Endothelial cell of umbilical vein (primary cell): ENCODE results near the gene NUDT14. TPM values are rescaled to one million over a fixed set of nuclear protein-coding genes. Genes with fewer than 3 reads are reported as not detected.

ENCODE experiments used
- BruUV-seq: library from RNA; stranded (reverse); fragments of 400-500 nt; replicated peaks from 2 replicates; lab custom pipeline; 2021; lab: Mats Ljungman, UMichigan
- CTCF ChIA-PET: fragments of 300-600, 350-600 bp; sonication (Branson Sonifier 250); formaldehyde crosslinking; loops from one replicate; lab custom pipeline; 2021; ENCODE audit warnings: antibody characterized with exemption, inconsistent platforms; lab: Charles Lee
- POLR2A ChIA-PET: fragments of 300-600, 350-600 bp; sonication (Branson Sonifier 250); formaldehyde crosslinking; loops from one replicate; lab custom pipeline; 2021; ENCODE audit warnings: antibody characterized with exemption, inconsistent platforms; lab: Charles Lee
- DNase-seq: peaks from one replicate; pipeline ENCODE4 v3.0.0-alpha.2; 2011; ENCODE audit warnings: low read depth, low spot score
- FAIRE-seq: peaks from 2 replicates; lab custom pipeline; 2011; peaks lifted over from hg19 to GRCh38; lab: Jason Lieb, UNC
- H2AFZ ChIP-seq: 2 replicates; pipeline ENCODE4 v1.6.0; 2012; ENCODE audit warnings: low read depth, low read length, control low read depth, inconsistent platforms
- H3K27ac ChIP-seq: 2 replicates; pipeline ENCODE4 v1.5.1; 2011; ENCODE audit warnings: low read depth, mild to moderate bottlenecking, control low read depth, low read length, moderate library complexity; ENCODE audit not compliant: insufficient read depth
- H3K27me3 ChIP-seq, 2 experiments: 2 replicates each; pipeline versions ENCODE4 v1.6.0 to v1.6.1; 2011; ENCODE audit warnings: low read length in 2 of 2, mixed read lengths in 1 of 2; ENCODE audit not compliant: control insufficient read depth in 2 of 2, insufficient read depth in 2 of 2
- H3K36me3 ChIP-seq, 2 experiments: 2 replicates in 1 of 2; 3 replicates in 1 of 2; pipeline ENCODE4 v1.5.1; 2011; ENCODE audit warnings: low read length in 2 of 2, mild to moderate bottlenecking in 1 of 2, moderate library complexity in 1 of 2; ENCODE audit not compliant: control insufficient read depth in 2 of 2, insufficient read depth in 2 of 2; ENCODE audit errors: extremely low read depth in 1 of 2
- H3K4me1 ChIP-seq: 3 replicates; pipeline ENCODE4 v1.5.1; 2011; ENCODE audit warnings: mild to moderate bottlenecking, low read length; ENCODE audit not compliant: control insufficient read depth, insufficient read depth; ENCODE audit errors: extremely low read depth
- H3K4me2 ChIP-seq: 2 replicates; pipeline ENCODE4 v1.6.1; 2011; ENCODE audit warnings: low read length, control low read depth, mixed read lengths; ENCODE audit not compliant: insufficient read depth
- H3K4me3 ChIP-seq, 3 experiments: fragments of 200-600 bp in 1 of 3; sonication (generic), shearing (Covaris generic) in 1 of 3; replicated peaks in 1 of 3; 2 replicates each; pipeline ENCODE4 v1.5.1; 2011 to 2016; ENCODE audit warnings: control low read depth in 3 of 3, low read length in 3 of 3, mild to moderate bottlenecking in 2 of 3, inconsistent platforms in 1 of 3, low read depth in 1 of 3, moderate library complexity in 1 of 3; ENCODE audit not compliant: insufficient read depth in 1 of 3
- H3K79me2 ChIP-seq: 2 replicates; pipeline ENCODE4 v1.6.0; 2012; ENCODE audit warnings: low read length, inconsistent platforms; ENCODE audit not compliant: control insufficient read depth, insufficient read depth
- H3K9ac ChIP-seq: replicated peaks from 2 replicates; pipeline ENCODE3; 2011; ENCODE audit warnings: low read length, control low read depth; ENCODE audit not compliant: insufficient read depth; ENCODE audit errors: extremely low read depth
- H3K9me1 ChIP-seq: replicated peaks from 3 replicates; pipeline ENCODE4 v1.6.0; 2011; ENCODE audit warnings: mild to moderate bottlenecking, low read length; ENCODE audit not compliant: control insufficient read depth, insufficient read depth; ENCODE audit errors: extremely low read depth
- H3K9me3 ChIP-seq: replicated peaks from 2 replicates; pipeline ENCODE4 v1.5.1; 2012; ENCODE audit warnings: low read length, inconsistent platforms; ENCODE audit not compliant: control insufficient read depth, insufficient read depth
- H4K20me1 ChIP-seq: replicated peaks from 2 replicates; pipeline ENCODE3; 2011; ENCODE audit warnings: mild to moderate bottlenecking, low read length; ENCODE audit not compliant: control insufficient read depth, insufficient read depth; ENCODE audit errors: extremely low read depth
- EZH2 ChIP-seq: IDR thresholded peaks from 2 replicates; pipeline ENCODE4 v1.6.1; 2012; ENCODE audit warnings: borderline replicate concordance, low read depth, mild to moderate bottlenecking, moderate library complexity, low read length, inconsistent platforms; ENCODE audit not compliant: severe bottlenecking
- FOS ChIP-seq: IDR thresholded peaks from 2 replicates; pipeline ENCODE4 v1.6.1; 2011; ENCODE audit warnings: mild to moderate bottlenecking, low read length, moderate library complexity, borderline replicate concordance; ENCODE audit not compliant: insufficient read depth
- GATA2 ChIP-seq: IDR thresholded peaks from 2 replicates; pipeline ENCODE4 v1.7.0; 2011; ENCODE audit warnings: low read depth, mild to moderate bottlenecking, moderate library complexity, mixed read lengths, low read length; ENCODE audit not compliant: insufficient read length, insufficient read depth
- JUN ChIP-seq: IDR thresholded peaks from 2 replicates; pipeline ENCODE4 v1.6.1; 2011; ENCODE audit warnings: borderline replicate concordance, low read depth; ENCODE audit not compliant: insufficient read length, insufficient read depth
- MYC ChIP-seq: IDR thresholded peaks from one replicate; pipeline ENCODE4 v1.6.1; 2011; ENCODE audit warnings: mild to moderate bottlenecking, low read depth, low read length
- POLR2A ChIP-seq: IDR thresholded peaks from 2 replicates; pipeline ENCODE4 v1.6.1; 2012; ENCODE audit warnings: low read depth, mild to moderate bottlenecking, control low read depth, low read length
- POLR2AphosphoS5 ChIP-seq: IDR thresholded peaks from 2 replicates; pipeline ENCODE4 v1.6.1; 2012; ENCODE audit warnings: low read depth, mild to moderate bottlenecking, control low read depth, low read length, moderate library complexity; ENCODE audit not compliant: insufficient read depth
- dilution Hi-C: fragments of 300-500 bp; cut with MboI; formaldehyde crosslinking; loops from one replicate; pipeline ENCODE4 v1.15.0; 2019; ENCODE audit warnings: low sequenced_read_pairs; ENCODE audit not compliant: extremely low pct_ligation_motif_present
- intact Hi-C: fragments of 100-400 bp; cut with micrococcal nuclease; formaldehyde crosslinking; loops from one replicate; pipeline ENCODE4 v1.10.0; 2022
- polyA plus RNA-seq, 4 experiments: library from polyadenylated mRNA; depleted of rRNA in 3 of 4; stranded (reverse) in 3 of 4; unstranded in 1 of 4; fragments of >200 nt; gene quantifications; 2 replicates each; pipeline versions ENCODE4 v1.2.1 to v1.2.3, GENCODE V29; 2011 to 2012; ENCODE audit warnings: missing spikeins in 1 of 4
- total RNA-seq: library from RNA; stranded (reverse); gene quantifications from 2 replicates; pipeline ENCODE4 v1.2.3, GENCODE V29; 2021
- TF ChIP-seq, protein P1 (sequence below): IDR thresholded peaks from 2 replicates; pipeline ENCODE4 v1.6.1; 2011; ENCODE audit not compliant: insufficient read depth, insufficient read length
- TF ChIP-seq, protein P2 (sequence below), 2 donors: IDR thresholded peaks; 1 replicate in 1 of 2; 2 replicates in 1 of 2; pipeline ENCODE4 v1.5.1; 2011; ENCODE audit warnings: low read length in 2 of 2, mild to moderate bottlenecking in 2 of 2, moderate library complexity in 2 of 2, control low read depth in 1 of 2, inconsistent platforms in 1 of 2, low read depth in 1 of 2; ENCODE audit not compliant: insufficient read depth in 1 of 2; ENCODE audit errors: extremely low read depth in 1 of 2

The NUDT14 gene
- total and polyA plus RNA-seq, 2 donors (not counting 3 experiments of a cell fraction or from before 2014, with no cell fraction given), result 97.7 to 103 TPM

DNA sequence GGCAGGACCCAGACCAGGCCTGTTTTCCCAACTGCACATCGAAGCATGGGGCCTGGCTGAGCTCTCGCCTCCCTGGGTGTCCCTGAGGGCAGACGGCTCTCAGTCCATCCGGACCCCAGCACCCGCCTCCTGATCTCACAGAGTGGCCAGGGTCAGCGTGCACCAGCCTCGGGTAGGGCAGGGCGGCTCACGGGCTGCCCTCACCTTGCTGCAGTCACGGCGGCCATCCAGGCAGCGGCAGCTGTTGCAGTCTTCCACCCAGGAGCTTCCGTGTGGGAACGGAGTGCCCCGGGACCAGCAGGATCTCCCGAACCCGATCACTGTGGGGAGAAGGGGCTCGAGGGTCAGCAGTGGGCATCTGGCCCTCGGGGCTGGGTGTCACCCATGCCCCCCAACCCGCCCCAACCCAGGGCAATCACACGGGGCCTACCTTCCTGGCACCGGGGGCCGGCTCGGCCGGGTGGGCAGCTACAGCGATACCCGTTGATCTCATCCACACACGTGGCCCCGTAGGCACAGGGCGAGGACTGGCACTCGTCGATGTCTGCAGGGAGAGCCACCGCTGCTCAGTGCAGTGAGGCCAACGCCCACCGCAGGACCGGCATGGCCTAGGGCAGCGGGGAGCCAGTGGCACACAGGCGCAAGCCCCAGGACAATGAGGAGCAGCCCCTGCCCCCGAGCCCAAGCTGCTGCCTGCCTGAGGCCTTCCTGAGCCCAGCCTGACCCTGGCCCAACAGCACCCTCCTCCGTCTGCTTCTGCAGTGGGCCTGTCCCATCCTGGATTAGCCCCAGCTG is 34.7 kb downstream of the NUDT14 start:
- Histone ChIP-seq H3K9ac (no peak overlapping the region), H3K4me2 (no peak overlapping the region), H3K36me3 (peaks cover 11 to 55% of the 10 kb centered on the region in 2 experiments), H2AFZ (no peak overlapping the region), H3K9me3 (no peaks in the 10 kb centered on the region), H3K4me1 (no peaks in the 10 kb centered on the region), H4K20me1 (no peaks in the 10 kb centered on the region), H3K27ac (no peak overlapping the region), H3K9me1 (no peaks in the 10 kb centered on the region), H3K4me3 (no peak overlapping the region), H3K27me3 (no peaks in the 10 kb centered on the region), H3K79me2 (no peaks in the 10 kb centered on the region)
- ChIA-PET CTCF (interaction anchor here (1.6 kb wide), 1 partner anchor 12 kb away, joined by 3 read pairs; no protein-coding TSS in a partner anchor), POLR2A (no interaction called here)
- dilution Hi-C loops (no loop called here), intact Hi-C loops (no loop called here)
- no TSS peak for BruUV-seq
- DNase-seq (no peak), FAIRE-seq (no peak)
- no peak for TF ChIP-seq JUN
- TF ChIP-seq GATA2, result no peak
- no peak for TF ChIP-seq POLR2AphosphoS5
- TF ChIP-seq POLR2A, result no peak
- TF ChIP-seq EZH2, result no peak
- TF ChIP-seq, protein P1, sequence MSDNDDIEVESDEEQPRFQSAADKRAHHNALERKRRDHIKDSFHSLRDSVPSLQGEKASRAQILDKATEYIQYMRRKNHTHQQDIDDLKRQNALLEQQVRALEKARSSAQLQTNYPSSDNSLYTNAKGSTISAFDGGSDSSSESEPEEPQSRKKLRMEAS, result no peak
- no peak for TF ChIP-seq FOS
- TF ChIP-seq, protein P2, sequence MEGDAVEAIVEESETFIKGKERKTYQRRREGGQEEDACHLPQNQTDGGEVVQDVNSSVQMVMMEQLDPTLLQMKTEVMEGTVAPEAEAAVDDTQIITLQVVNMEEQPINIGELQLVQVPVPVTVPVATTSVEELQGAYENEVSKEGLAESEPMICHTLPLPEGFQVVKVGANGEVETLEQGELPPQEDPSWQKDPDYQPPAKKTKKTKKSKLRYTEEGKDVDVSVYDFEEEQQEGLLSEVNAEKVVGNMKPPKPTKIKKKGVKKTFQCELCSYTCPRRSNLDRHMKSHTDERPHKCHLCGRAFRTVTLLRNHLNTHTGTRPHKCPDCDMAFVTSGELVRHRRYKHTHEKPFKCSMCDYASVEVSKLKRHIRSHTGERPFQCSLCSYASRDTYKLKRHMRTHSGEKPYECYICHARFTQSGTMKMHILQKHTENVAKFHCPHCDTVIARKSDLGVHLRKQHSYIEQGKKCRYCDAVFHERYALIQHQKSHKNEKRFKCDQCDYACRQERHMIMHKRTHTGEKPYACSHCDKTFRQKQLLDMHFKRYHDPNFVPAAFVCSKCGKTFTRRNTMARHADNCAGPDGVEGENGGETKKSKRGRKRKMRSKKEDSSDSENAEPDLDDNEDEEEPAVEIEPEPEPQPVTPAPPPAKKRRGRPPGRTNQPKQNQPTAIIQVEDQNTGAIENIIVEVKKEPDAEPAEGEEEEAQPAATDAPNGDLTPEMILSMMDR (IDR thresholded peaks at IDR 0.05; ENCODE audit: extremely low read depth in 1 of 2, insufficient read depth in 1 of 2, low read depth in 1 of 2, low read length in 2 of 2), result no peak
- TF ChIP-seq MYC, result no peak
